H1 (cell line): ENCODE measurements around the gene ABHD2.

Experiments
- EP300 ChIP-seq, 2 experiments: IDR thresholded peaks; 1 replicate in 1 of 2; 2 replicates in 1 of 2; pipeline ENCODE4 v1.6.1; 2011 to 2012; ENCODE audit warnings: low read depth in 2 of 2, low read length in 2 of 2, mild to moderate bottlenecking in 2 of 2, borderline replicate concordance in 1 of 2, inconsistent platforms in 1 of 2, moderate library complexity in 1 of 2
- JUN ChIP-seq: IDR thresholded peaks from 2 replicates; pipeline ENCODE4 v1.6.1; 2011; ENCODE audit warnings: low read depth, mild to moderate bottlenecking, improper control_type of control experiment, low read length
- POLR2AphosphoS5 ChIP-seq: IDR thresholded peaks from 2 replicates; pipeline ENCODE4 v1.6.1; 2011; ENCODE audit warnings: low read depth, low read length
- RNF2 ChIP-seq: fragments of 200-900, 300-1000 bp; sonication (generic); IDR thresholded peaks from 2 replicates; pipeline ENCODE4 v1.7.1; 2016; ENCODE audit warnings: borderline replicate concordance, low read depth, mild to moderate bottlenecking, antibody characterized with exemption, low read length; ENCODE audit not compliant: poor library complexity, severe bottlenecking; ENCODE audit errors: missing control alignments
- RXRA ChIP-seq: IDR thresholded peaks from 2 replicates; pipeline ENCODE4 v1.6.1; 2011; ENCODE audit warnings: low read depth, mild to moderate bottlenecking, low read length, moderate library complexity; ENCODE audit not compliant: insufficient read depth
- ZNF274 ChIP-seq: IDR thresholded peaks from 2 replicates; pipeline ENCODE4 v1.7.0; 2012; ENCODE audit warnings: low read length, borderline replicate concordance; ENCODE audit errors: extremely low read depth
- TF ChIP-seq, protein P1 (sequence below), 3 experiments: IDR thresholded peaks; 1 replicate in 2 of 3; 2 replicates in 1 of 3; pipeline versions ENCODE4 v1.5.1 to v1.6.1; 2011; ENCODE audit warnings: low read length in 3 of 3, mild to moderate bottlenecking in 3 of 3, inconsistent platforms in 2 of 3, low read depth in 1 of 3, moderate library complexity in 1 of 3; ENCODE audit not compliant: insufficient read depth in 1 of 3; ENCODE audit errors: control extremely low read depth in 1 of 3
- TF ChIP-seq, protein P2 (sequence below): IDR thresholded peaks from 2 replicates; pipeline ENCODE4 v1.6.1; 2012; ENCODE audit warnings: inconsistent platforms

DNA sequence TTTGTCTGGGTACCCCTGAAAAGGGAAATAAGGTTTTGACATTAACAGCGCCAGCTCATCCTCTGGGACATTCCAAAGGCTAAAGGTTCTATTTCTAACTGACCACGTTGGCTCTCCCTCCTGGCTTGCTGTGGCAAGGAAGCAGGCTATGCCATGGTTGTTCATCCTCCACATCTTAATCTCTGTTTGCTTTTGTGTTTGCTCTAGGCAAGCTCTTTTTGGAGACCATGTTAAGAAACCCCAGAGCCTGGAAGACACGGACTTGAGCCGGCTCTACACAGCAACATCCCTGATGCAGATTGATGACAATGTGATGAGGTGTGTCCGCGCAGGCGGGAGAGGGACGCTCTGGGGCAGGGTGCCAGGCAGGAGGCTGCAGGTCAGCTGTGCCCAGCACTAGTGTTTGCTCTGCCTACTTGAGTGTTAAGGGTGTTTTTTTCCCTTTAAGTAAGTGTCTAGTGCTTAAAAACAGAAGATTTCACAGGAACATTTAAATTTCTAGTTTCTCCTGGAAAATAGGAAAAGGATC lies 99.8 kb downstream of the ABHD2 start:
- TF ChIP-seq RXRA = no peak
- TF ChIP-seq POLR2AphosphoS5 = no peak
- TF ChIP-seq, protein P1, sequence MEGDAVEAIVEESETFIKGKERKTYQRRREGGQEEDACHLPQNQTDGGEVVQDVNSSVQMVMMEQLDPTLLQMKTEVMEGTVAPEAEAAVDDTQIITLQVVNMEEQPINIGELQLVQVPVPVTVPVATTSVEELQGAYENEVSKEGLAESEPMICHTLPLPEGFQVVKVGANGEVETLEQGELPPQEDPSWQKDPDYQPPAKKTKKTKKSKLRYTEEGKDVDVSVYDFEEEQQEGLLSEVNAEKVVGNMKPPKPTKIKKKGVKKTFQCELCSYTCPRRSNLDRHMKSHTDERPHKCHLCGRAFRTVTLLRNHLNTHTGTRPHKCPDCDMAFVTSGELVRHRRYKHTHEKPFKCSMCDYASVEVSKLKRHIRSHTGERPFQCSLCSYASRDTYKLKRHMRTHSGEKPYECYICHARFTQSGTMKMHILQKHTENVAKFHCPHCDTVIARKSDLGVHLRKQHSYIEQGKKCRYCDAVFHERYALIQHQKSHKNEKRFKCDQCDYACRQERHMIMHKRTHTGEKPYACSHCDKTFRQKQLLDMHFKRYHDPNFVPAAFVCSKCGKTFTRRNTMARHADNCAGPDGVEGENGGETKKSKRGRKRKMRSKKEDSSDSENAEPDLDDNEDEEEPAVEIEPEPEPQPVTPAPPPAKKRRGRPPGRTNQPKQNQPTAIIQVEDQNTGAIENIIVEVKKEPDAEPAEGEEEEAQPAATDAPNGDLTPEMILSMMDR (IDR thresholded peaks at IDR 0.05; ENCODE audit: control extremely low read depth in 1 of 3, insufficient read depth in 1 of 3, low read depth in 1 of 3, low read length in 3 of 3) = no peak
- TF ChIP-seq EP300 (IDR thresholded peaks at IDR 0.05; ENCODE audit: borderline replicate concordance in 1 of 2, low read depth in 2 of 2, low read length in 2 of 2) = no peak
- TF ChIP-seq ZNF274 = no peak
- no peak for TF ChIP-seq RNF2
- TF ChIP-seq, protein P2, sequence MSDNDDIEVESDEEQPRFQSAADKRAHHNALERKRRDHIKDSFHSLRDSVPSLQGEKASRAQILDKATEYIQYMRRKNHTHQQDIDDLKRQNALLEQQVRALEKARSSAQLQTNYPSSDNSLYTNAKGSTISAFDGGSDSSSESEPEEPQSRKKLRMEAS = no peak
- no peak for TF ChIP-seq JUN
